Stimulated activated CD4-positive, alpha-beta T cell treated with anti-CD3 and anti-CD28 coated beads, Interleukin-12 subunit alpha, Interleukin-12 subunit beta, amount 100 ng/mL, for 24 hours (primary cell): Measurements from ENCODE around the gene RASD2.
A peak's percentile ranks its signal among the peaks of the same experiment; 100 is the strongest.

Experiments
- DNase-seq, 2 experiments: peaks; one replicate each; pipeline ENCODE4 v3.0.0-alpha.2; 2020; ENCODE audit warnings: low read depth in 2 of 2

Gene RASD2

GRCh38 chr22:35582861-35583670, 42.4 kb downstream of the RASD2 start:
- DNase-seq: peak; percentile 27 to 33

GRCh38 chr22:35586771-35587170, 46.1 kb downstream of the RASD2 start:
- no peak for DNase-seq

GRCh38 chr22:35587447-35587870, 46.8 kb downstream of the RASD2 start:
- DNase-seq: no peak

GRCh38 chr22:35587896-35588295, 47.3 kb downstream of the RASD2 start:
- DNase-seq: no peak

GRCh38 chr22:35589071-35589755, 48.6 kb downstream of the RASD2 start:
- no peak for DNase-seq

- no peak for DNase-seq
Observed at GRCh38 chr22:35589756-35590093, 49.1 kb downstream of the RASD2 start.

- no peak for DNase-seq
Observed at GRCh38 chr22:35590634-35591295, 50.1 kb downstream of the RASD2 start.

GRCh38 chr22:35591714-35592417, 51.2 kb downstream of the RASD2 start:
- no peak for DNase-seq

GRCh38 chr22:35592418-35592967, 51.9 kb downstream of the RASD2 start:
- no peak for DNase-seq

- no peak for DNase-seq
Observed at GRCh38 chr22:35593071-35593890, 52.6 kb downstream of the RASD2 start.

GRCh38 chr22:35593891-35594470, 53.4 kb downstream of the RASD2 start:
- no peak for DNase-seq

GRCh38 chr22:35594686-35595085, 54.1 kb downstream of the RASD2 start:
- no peak for DNase-seq

- no peak for DNase-seq
Observed at GRCh38 chr22:35596821-35597220, 56.2 kb downstream of the RASD2 start.

- no peak for DNase-seq
Observed at GRCh38 chr22:35597692-35598395, 57.2 kb downstream of the RASD2 start.

GRCh38 chr22:35598396-35598710, 57.7 kb downstream of the RASD2 start:
- no peak for DNase-seq

GRCh38 chr22:35599364-35599763, 58.7 kb downstream of the RASD2 start:
- no peak for DNase-seq

GRCh38 chr22:35600476-35600875, 59.8 kb downstream of the RASD2 start:
- DNase-seq: no peak

GRCh38 chr22:35601013-35601580, 60.5 kb downstream of the RASD2 start:
- DNase-seq: no peak

GRCh38 chr22:35601743-35602615, 61.3 kb downstream of the RASD2 start:
- DNase-seq: no peak
